Measurements from ENCODE around the gene NELL2. TPM values are rescaled to one million over a fixed set of nuclear protein-coding genes. Genes with fewer than 3 reads are reported as not detected.
A peak's percentile ranks its signal among the peaks of the same experiment; 100 is the strongest.

Gene NELL2
- total RNA-seq, 2 donors from 2014 or later, result 5.8 to 7.2 TPM

DNA sequence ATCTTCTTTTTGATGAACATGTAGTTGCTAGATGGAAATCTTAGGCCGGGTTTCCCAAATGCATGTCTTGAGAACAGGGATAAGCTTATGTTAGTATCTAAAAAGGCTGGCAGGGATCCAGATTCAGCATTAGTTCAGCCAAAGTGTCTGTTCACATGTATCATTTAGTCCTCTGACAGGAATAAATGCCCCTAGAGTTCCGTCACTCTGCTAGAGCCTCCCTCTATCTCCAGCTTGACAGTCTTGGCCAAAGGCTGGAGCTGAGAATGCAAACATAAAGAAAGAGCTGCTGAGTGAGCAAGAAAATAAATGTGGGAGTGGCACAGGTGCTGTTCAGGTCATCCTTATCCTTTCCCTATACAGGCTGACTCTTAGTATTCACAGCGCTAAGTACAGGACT lies 13.8 kb upstream of the NELL2 start:
- Histone ChIP-seq H3K27ac (no peak overlapping the region), H3K4me1 (replicated peaks) (no peaks in the 10 kb centered on the region), H3K4me3 (no peak overlapping the region), H3K36me3 (no peaks in the 10 kb centered on the region), H3K9me3 (no peaks in the 10 kb centered on the region), H3K27me3 (replicated peaks; ENCODE audit: insufficient read depth) (no peaks in the 10 kb centered on the region)
- TF ChIP-seq POLR2AphosphoS5 (IDR thresholded peaks at IDR 0.05) (no peak), POLR2A (IDR thresholded peaks at IDR 0.05) (no peak)
- TF ChIP-seq, protein P1, sequence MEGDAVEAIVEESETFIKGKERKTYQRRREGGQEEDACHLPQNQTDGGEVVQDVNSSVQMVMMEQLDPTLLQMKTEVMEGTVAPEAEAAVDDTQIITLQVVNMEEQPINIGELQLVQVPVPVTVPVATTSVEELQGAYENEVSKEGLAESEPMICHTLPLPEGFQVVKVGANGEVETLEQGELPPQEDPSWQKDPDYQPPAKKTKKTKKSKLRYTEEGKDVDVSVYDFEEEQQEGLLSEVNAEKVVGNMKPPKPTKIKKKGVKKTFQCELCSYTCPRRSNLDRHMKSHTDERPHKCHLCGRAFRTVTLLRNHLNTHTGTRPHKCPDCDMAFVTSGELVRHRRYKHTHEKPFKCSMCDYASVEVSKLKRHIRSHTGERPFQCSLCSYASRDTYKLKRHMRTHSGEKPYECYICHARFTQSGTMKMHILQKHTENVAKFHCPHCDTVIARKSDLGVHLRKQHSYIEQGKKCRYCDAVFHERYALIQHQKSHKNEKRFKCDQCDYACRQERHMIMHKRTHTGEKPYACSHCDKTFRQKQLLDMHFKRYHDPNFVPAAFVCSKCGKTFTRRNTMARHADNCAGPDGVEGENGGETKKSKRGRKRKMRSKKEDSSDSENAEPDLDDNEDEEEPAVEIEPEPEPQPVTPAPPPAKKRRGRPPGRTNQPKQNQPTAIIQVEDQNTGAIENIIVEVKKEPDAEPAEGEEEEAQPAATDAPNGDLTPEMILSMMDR (IDR thresholded peaks at IDR 0.05), result no peak
- 91% methylated on average over 3 of the region's 3 CpGs for WGBS
- intact Hi-C loops (cut with DNase I), result no loop called here
- no peak for DNase-seq (ENCODE audit: low spot score)

DNA sequence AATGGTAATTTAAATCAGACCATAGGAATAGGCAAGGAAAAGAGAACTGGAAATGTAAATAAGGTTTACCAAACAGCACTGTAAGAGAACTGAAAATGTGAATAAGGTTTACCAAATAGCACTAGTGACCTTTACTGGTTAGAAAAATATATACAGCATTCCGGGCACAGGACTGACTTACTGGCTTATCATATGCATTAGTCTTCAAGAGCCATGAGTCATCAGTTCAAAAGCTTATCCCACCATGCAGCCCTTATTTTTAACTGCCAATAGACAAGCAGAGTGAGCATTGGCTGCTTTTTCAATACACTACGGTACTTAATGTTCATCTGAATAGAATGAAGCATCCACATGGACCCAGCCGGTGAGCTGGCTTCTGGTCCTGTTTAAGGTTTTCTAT lies 13.0 kb upstream of the NELL2 start:
- no peaks in the 10 kb centered on the region for H3K9me3 ChIP-seq
- H3K4me3 ChIP-seq, result no peak overlapping the region
- H3K4me1 ChIP-seq (replicated peaks), result no peaks in the 10 kb centered on the region
- no peak overlapping the region for H3K27ac ChIP-seq
- DNase-seq (ENCODE audit: low spot score), result no peak
- TF ChIP-seq POLR2AphosphoS5 (IDR thresholded peaks at IDR 0.05) (no peak), POLR2A (IDR thresholded peaks at IDR 0.05) (no peak)
- TF ChIP-seq, protein P1 (IDR thresholded peaks at IDR 0.05), result no peak
- 87% methylated on average over 3 of the region's 3 CpGs for WGBS
- no peaks in the 10 kb centered on the region for H3K36me3 ChIP-seq
- H3K27me3 ChIP-seq (replicated peaks; ENCODE audit: insufficient read depth), result no peaks in the 10 kb centered on the region
- intact Hi-C loops (cut with DNase I), result no loop called here

GRCh38 chr12:44885902-44886301 lies 9.8 kb upstream of the NELL2 start:
- H3K4me1 ChIP-seq (replicated peaks), result no peaks in the 10 kb centered on the region
- H3K4me3 ChIP-seq, result no peak overlapping the region
- DNase-seq (ENCODE audit: low spot score), result no peak
- intact Hi-C loops (cut with DNase I), result no loop called here
- no peak overlapping the region for H3K27ac ChIP-seq
- H3K27me3 ChIP-seq (replicated peaks; ENCODE audit: insufficient read depth), result no peaks in the 10 kb centered on the region
- no peaks in the 10 kb centered on the region for H3K36me3 ChIP-seq
- no peaks in the 10 kb centered on the region for H3K9me3 ChIP-seq
- TF ChIP-seq POLR2A (IDR thresholded peaks at IDR 0.05) (no peak), POLR2AphosphoS5 (IDR thresholded peaks at IDR 0.05) (no peak)
- TF ChIP-seq, protein P1 (IDR thresholded peaks at IDR 0.05), result no peak

DNA sequence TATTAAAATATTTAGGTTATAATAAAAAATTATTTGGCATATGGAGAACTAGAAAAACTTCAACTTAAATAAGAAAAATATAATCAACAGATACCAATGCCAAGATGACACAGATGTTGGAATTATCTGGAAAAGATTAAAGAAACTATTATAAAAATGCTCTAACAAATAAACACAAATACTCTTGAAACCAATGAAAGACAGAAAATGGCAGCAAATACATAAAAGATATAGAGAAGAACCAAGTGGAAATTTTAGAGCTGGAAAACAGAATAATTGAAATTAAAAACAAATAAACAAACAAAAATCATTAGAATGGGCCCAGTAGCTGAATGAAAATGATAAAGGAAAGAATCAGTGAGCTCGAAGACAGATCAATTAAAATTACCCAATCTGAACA lies 5.1 kb upstream of the NELL2 start:
- H3K4me3 ChIP-seq, result no peak overlapping the region
- TF ChIP-seq POLR2AphosphoS5 (IDR thresholded peaks at IDR 0.05) (no peak), POLR2A (IDR thresholded peaks at IDR 0.05) (no peak)
- TF ChIP-seq, protein P1 (IDR thresholded peaks at IDR 0.05), result no peak
- no peaks in the 10 kb centered on the region for H3K27me3 ChIP-seq (replicated peaks; ENCODE audit: insufficient read depth)
- H3K9me3 ChIP-seq, result no peaks in the 10 kb centered on the region
- H3K4me1 ChIP-seq (replicated peaks), result no peaks in the 10 kb centered on the region
- 90% methylated on average over 1 of the region's 1 CpG for WGBS
- intact Hi-C loops (cut with DNase I), result no loop called here
- H3K36me3 ChIP-seq, result no peaks in the 10 kb centered on the region
- no peak for DNase-seq (ENCODE audit: low spot score)
- H3K27ac ChIP-seq, result no peak overlapping the region

- no peak for DNase-seq (ENCODE audit: low spot score)
- WGBS, result 2% methylated on average over 42 of the region's 42 CpGs
- Histone ChIP-seq H3K4me3 (peak overlapping the region; percentile 34 to 41), H3K27me3 (replicated peaks; ENCODE audit: insufficient read depth) (no peaks in the 10 kb centered on the region), H3K27ac (no peak overlapping the region), H3K36me3 (no peaks in the 10 kb centered on the region), H3K9me3 (no peaks in the 10 kb centered on the region), H3K4me1 (replicated peaks) (no peaks in the 10 kb centered on the region)
- intact Hi-C loops (cut with DNase I), result no loop called here
- TF ChIP-seq POLR2A (IDR thresholded peaks at IDR 0.05) (no peak), POLR2AphosphoS5 (IDR thresholded peaks at IDR 0.05) (no peak)
- TF ChIP-seq, protein P1 (IDR thresholded peaks at IDR 0.05), result no peak
Observed at GRCh38 chr12:44876544-44877410, 662 bp upstream of the NELL2 start.
